H1 (cell line): ENCODE measurements around the gene BLTP2. TPM values are rescaled to one million over a fixed set of nuclear protein-coding genes. Genes with fewer than 3 reads are reported as not detected.

ENCODE experiments used
- CHD1 ChIP-seq: IDR thresholded peaks from 2 replicates; pipeline ENCODE4 v1.6.1; 2012; ENCODE audit warnings: low read depth, low read length, improper control_type of control experiment
- EGR1 ChIP-seq: IDR thresholded peaks from 2 replicates; pipeline ENCODE4 v1.6.1; 2011; ENCODE audit warnings: low read depth, low read length, borderline replicate concordance
- SIRT6 ChIP-seq: IDR thresholded peaks from one replicate; pipeline ENCODE4 v1.7.1; 2012; ENCODE audit warnings: low read length, inconsistent platforms
- YY1 ChIP-seq: IDR thresholded peaks from 2 replicates; pipeline ENCODE4 v1.6.1; 2011; ENCODE audit warnings: low read depth, mild to moderate bottlenecking, low read length
- polyA plus RNA-seq, 7 experiments: library from polyadenylated mRNA; depleted of rRNA in 3 of 7; stranded (reverse) in 5 of 7; unstranded in 2 of 7; fragments of >200 nt in 5 of 7; fragments of 200-250 nt in 2 of 7; gene quantifications; 1 replicate in 5 of 7; 2 replicates in 1 of 7; 4 replicates in 1 of 7; pipeline versions ENCODE4 v1.2.1 to v1.2.3, GENCODE V29; 2011 to 2013; ENCODE audit warnings: missing spikeins in 2 of 7, mixed read lengths in 2 of 7
- total RNA-seq: library from RNA; stranded (reverse); fragmentation: NEBNext Ultra II Directional; extraction: Animal tissue kit (Norgen Biotek cat#: 25700); gene quantifications from 2 replicates; pipeline ENCODE4 v1.2.1, GENCODE V29; 2021

Gene BLTP2
- total and polyA plus RNA-seq, 2 of the 8 experiments (the other 6 are each of a cell fraction or from before 2014, with no cell fraction given) = 80.9 to 140 TPM

DNA sequence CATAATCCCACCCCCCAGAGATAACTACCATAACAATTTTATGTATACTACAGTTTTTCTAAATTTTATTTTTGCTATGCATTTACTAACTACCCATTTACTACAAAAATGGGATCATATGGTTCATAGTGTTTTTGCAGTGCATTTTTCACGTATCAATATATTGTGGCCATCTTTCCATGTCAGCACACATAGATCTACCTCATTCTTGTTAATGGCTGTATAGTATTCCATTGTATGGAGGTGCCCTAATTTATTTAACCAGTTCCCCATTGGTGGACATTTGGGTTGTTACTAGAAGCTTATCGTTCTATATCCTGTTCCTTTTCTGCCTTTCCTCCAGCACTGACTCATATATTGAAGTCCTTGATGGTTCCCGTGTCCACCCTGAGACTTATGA lies 44.1 kb upstream of the BLTP2 start (continued):
- no peak for TF ChIP-seq SIRT6
- no peak for TF ChIP-seq EGR1
- no peak for TF ChIP-seq CHD1
- no peak for TF ChIP-seq YY1
- TF ChIP-seq, all 59 proteins: peak for 0
